OCI-LY7 (cell line): ENCODE data around the gene PDZD2. TPM values are rescaled to one million over a fixed set of nuclear protein-coding genes. Genes with fewer than 3 reads are reported as not detected.

Experiments
- BruUV-seq: library from RNA; stranded (reverse); fragments of 400-500 nt; replicated peaks from 2 replicates; lab custom pipeline; 2021; lab: Mats Ljungman, UMichigan
- CTCF ChIA-PET: fragments of 300-600 bp; sonication (Branson Sonifier 250); formaldehyde crosslinking; loops from one replicate; lab custom pipeline; 2022; ENCODE audit warnings: antibody characterized with exemption; ENCODE audit not compliant: unreplicated experiment; lab: Charles Lee
- POLR2A ChIA-PET: fragments of 300-600 bp; sonication (Branson Sonifier 250); formaldehyde crosslinking; loops from one replicate; lab custom pipeline; 2022; ENCODE audit warnings: antibody characterized with exemption; lab: Charles Lee
- DNase-seq: peaks from one replicate; pipeline ENCODE4 v3.0.0-alpha.2; 2015; ENCODE audit warnings: low spot score
- H2AFZ ChIP-seq: fragments of 200-600 bp; sonication (generic), shearing (Covaris generic); 2 replicates; pipeline ENCODE4 v1.6.1; 2014; ENCODE audit warnings: mild to moderate bottlenecking, antibody characterized with exemption, low read length, moderate library complexity
- H3K27ac ChIP-seq: fragments of 200-600 bp; sonication (generic); 2 replicates; pipeline ENCODE4 v1.5.1; 2014; ENCODE audit warnings: mixed run types, low read depth, mild to moderate bottlenecking, moderate library complexity, low read length, inconsistent platforms; ENCODE audit not compliant: poor library complexity, severe bottlenecking
- H3K36me3 ChIP-seq: fragments of 200-600 bp; sonication (generic); 2 replicates; pipeline ENCODE4 v1.6.1; 2014; ENCODE audit warnings: mild to moderate bottlenecking, antibody characterized with exemption, low read length, moderate library complexity, mixed read lengths; ENCODE audit not compliant: insufficient read depth
- H3K4me1 ChIP-seq: fragments of 200-600 bp; sonication (generic); 2 replicates; pipeline ENCODE4 v1.5.1; 2014; ENCODE audit warnings: mild to moderate bottlenecking, low read length; ENCODE audit not compliant: insufficient read depth, poor library complexity, severe bottlenecking
- H3K4me2 ChIP-seq: fragments of 200-600 bp; sonication (generic); 2 replicates; pipeline ENCODE4 v1.6.1; 2014; ENCODE audit warnings: mild to moderate bottlenecking, low read length
- H3K4me3 ChIP-seq: fragments of 200-600 bp; sonication (generic); 2 replicates; pipeline ENCODE4 v1.5.1; 2014; ENCODE audit warnings: mild to moderate bottlenecking, low read depth, low read length; ENCODE audit not compliant: poor library complexity, severe bottlenecking
- H3K79me2 ChIP-seq: fragments of 200-600 bp; sonication (generic); 2 replicates; pipeline ENCODE4 v1.6.1; 2016; ENCODE audit warnings: low read depth, mild to moderate bottlenecking, low read length, moderate library complexity, mixed read lengths; ENCODE audit not compliant: insufficient read depth
- H3K9me2 ChIP-seq: fragments of 200-600 bp; sonication (generic); 2 replicates; pipeline ENCODE4 v1.6.1; 2016; ENCODE audit warnings: mild to moderate bottlenecking, low read length, mixed read lengths; ENCODE audit not compliant: insufficient read depth
- H3K9me3 ChIP-seq: fragments of 200-600 bp; sonication (generic); 2 replicates; pipeline ENCODE4 v1.6.1; 2014; ENCODE audit warnings: mild to moderate bottlenecking, mixed run types, low read length, mixed read lengths
- H4K20me1 ChIP-seq: fragments of 200-600 bp; sonication (generic); 2 replicates; pipeline ENCODE4 v1.6.1; 2014; ENCODE audit warnings: mild to moderate bottlenecking, antibody characterized with exemption, low read length, moderate library complexity, mixed read lengths; ENCODE audit not compliant: insufficient read depth
- EZH2phosphoT487 ChIP-seq: fragments of 200-600 bp; sonication (generic); IDR thresholded peaks from 2 replicates; pipeline ENCODE4 v1.6.1; 2018; ENCODE audit warnings: low read depth, borderline replicate concordance, mild to moderate bottlenecking, mixed run types, antibody characterized with exemption, low read length, moderate library complexity, mixed read lengths
- intact Hi-C: fragments of 100-400 bp; cut with micrococcal nuclease; formaldehyde crosslinking; loops from one replicate; pipeline ENCODE4 v1.10.0; 2022; ENCODE audit not compliant: unreplicated experiment
- total RNA-seq, 2 experiments: library from RNA; depleted of rRNA in 1 of 2; stranded (reverse); fragments of >200 nt in 1 of 2; shearing (Covaris generic) in 1 of 2; gene quantifications; 2 replicates each; pipeline ENCODE4 v1.2.3, GENCODE V29; 2014 to 2022
- TF ChIP-seq, protein P1 (sequence below): fragments of 200-600 bp; sonication (generic); conservative IDR thresholded peaks from 2 replicates; pipeline ENCODE4 v1.5.1; 2014; ENCODE audit warnings: mild to moderate bottlenecking, antibody characterized with exemption, low read length, moderate library complexity, mixed read lengths

Gene PDZD2
- total RNA-seq, 2 experiments from 2014 or later = 8.6 to 10.6 TPM

DNA sequence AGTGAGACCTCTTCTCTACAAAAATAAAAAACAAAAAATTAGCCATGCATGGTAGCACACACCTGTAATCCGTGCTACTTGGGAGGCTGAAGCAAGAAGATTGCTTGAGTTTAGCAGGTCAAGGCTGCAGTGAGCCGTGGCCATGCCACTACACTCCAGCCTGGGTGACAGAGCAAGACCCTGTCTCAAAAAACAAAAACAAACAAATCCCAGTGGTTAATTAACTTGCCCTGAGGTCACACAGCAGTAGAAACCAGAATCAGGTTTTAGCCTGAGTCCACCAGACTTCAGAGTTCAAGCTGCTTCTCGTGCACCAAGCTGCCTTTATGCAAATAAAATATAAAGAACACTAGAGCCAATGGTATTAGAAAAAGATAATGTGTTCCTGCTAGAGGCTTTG lies 365.5 kb downstream of the PDZD2 start:
- peak; percentile 74 for DNase-seq
- Histone ChIP-seq H3K4me2 (peak overlapping the region; percentile 82), H3K36me3 (peaks cover 22% of the 10 kb centered on the region), H3K4me3 (peak overlapping the region; percentile 52), H3K27ac (peak overlapping the region; percentile 80), H3K4me1 (peaks cover 34% of the 10 kb centered on the region), H3K9me2 (no peaks in the 10 kb centered on the region), H4K20me1 (no peaks in the 10 kb centered on the region), H3K9me3 (no peaks in the 10 kb centered on the region), H2AFZ (peak overlapping the region; percentile 56; the same call in 1 of the 2 replicates), H3K79me2 (no peaks in the 10 kb centered on the region; the same call in 1 of the 2 replicates)
- no peak for TF ChIP-seq EZH2phosphoT487
- POLR2A ChIA-PET = interaction anchor here (0.9 to 2.9 kb wide), 7 partner anchors 8 to 473 kb away, joined by 3 to 23 read pairs (median 8); partner anchors contain the start of genes C5orf22 and DROSHA
- intact Hi-C loops = loop anchor here (1.0 kb wide), 1 partner anchor 9 kb away; no protein-coding TSS in a partner anchor
- CTCF ChIA-PET = no interaction called here
- BruUV-seq = TSS peak; percentile 27

- no peaks in the 10 kb centered on the region for H3K9me3 ChIP-seq
- no peak overlapping the region for H3K4me3 ChIP-seq
- no peak overlapping the region for H3K27ac ChIP-seq
- DNase-seq = no peak
- CTCF ChIA-PET = no interaction called here
- no peaks in the 10 kb centered on the region for H4K20me1 ChIP-seq
- intact Hi-C loops = no loop called here
- no peak overlapping the region for H2AFZ ChIP-seq
- H3K4me1 ChIP-seq = peaks cover 44% of the 10 kb centered on the region
- POLR2A ChIA-PET = interaction anchor here (3.1 kb wide), 1 partner anchor 13 kb away, joined by 18 read pairs; no protein-coding TSS in a partner anchor
- H3K4me2 ChIP-seq = no peak overlapping the region
- peaks cover 7% of the 10 kb centered on the region; the same call in 1 of the 2 replicates for H3K79me2 ChIP-seq
- TF ChIP-seq, protein P1, sequence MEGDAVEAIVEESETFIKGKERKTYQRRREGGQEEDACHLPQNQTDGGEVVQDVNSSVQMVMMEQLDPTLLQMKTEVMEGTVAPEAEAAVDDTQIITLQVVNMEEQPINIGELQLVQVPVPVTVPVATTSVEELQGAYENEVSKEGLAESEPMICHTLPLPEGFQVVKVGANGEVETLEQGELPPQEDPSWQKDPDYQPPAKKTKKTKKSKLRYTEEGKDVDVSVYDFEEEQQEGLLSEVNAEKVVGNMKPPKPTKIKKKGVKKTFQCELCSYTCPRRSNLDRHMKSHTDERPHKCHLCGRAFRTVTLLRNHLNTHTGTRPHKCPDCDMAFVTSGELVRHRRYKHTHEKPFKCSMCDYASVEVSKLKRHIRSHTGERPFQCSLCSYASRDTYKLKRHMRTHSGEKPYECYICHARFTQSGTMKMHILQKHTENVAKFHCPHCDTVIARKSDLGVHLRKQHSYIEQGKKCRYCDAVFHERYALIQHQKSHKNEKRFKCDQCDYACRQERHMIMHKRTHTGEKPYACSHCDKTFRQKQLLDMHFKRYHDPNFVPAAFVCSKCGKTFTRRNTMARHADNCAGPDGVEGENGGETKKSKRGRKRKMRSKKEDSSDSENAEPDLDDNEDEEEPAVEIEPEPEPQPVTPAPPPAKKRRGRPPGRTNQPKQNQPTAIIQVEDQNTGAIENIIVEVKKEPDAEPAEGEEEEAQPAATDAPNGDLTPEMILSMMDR = no peak
- TF ChIP-seq EZH2phosphoT487 = no peak
- no TSS peak for BruUV-seq
- H3K36me3 ChIP-seq = peaks cover 4% of the 10 kb centered on the region
- H3K9me2 ChIP-seq = no peaks in the 10 kb centered on the region
Measured at GRCh38 chr5:32008746-32009145, 369.8 kb downstream of the PDZD2 start.

DNA sequence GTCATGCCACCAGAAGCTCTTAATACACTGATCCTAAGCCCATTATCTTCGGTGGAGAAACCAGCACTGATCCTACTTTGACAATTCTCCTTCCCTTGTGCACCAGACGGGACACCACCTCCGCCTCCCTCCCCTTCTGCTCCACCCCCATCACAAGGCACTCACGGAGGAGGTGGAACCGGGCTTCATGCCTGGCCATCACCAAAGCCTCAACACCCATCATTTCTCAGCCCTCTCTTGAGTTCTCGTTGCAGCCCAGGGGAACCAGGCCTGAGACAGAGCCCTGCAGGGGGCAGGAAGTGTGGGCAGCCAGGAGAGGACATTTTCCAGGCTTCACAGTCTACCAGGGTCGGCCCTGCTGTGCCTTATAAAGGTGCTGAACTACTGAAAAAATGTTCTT lies 374.7 kb downstream of the PDZD2 start:
- peaks cover 7% of the 10 kb centered on the region; the same call in 1 of the 2 replicates for H3K79me2 ChIP-seq
- H3K4me3 ChIP-seq = peak overlapping the region; percentile 52
- ChIA-PET POLR2A (interaction anchor here (0.6 to 2.7 kb wide), 4 partner anchors 9 to 141 kb away, joined by 3 to 13 read pairs (median 6); no protein-coding TSS in a partner anchor), CTCF (no interaction called here)
- H3K9me2 ChIP-seq = no peaks in the 10 kb centered on the region
- intact Hi-C loops = loop anchor here (2.0 kb wide), 1 partner anchor 63 kb away; no protein-coding TSS in a partner anchor
- DNase-seq = peak; percentile 44
- no peaks in the 10 kb centered on the region for H3K9me3 ChIP-seq
- no peak for TF ChIP-seq EZH2phosphoT487
- TF ChIP-seq, protein P1 = no peak
- H2AFZ ChIP-seq = peak overlapping the region; percentile 80
- peaks cover 70% of the 10 kb centered on the region for H3K4me1 ChIP-seq
- no peaks in the 10 kb centered on the region for H3K36me3 ChIP-seq
- H3K27ac ChIP-seq = peak overlapping the region; percentile 87
- no TSS peak for BruUV-seq
- peak overlapping the region; percentile 69 for H3K4me2 ChIP-seq
- H4K20me1 ChIP-seq = no peaks in the 10 kb centered on the region
